Adrenal gland (tissue), 12 donors: ENCODE results near the gene ANKRD34A. TPM values are rescaled to one million over a fixed set of nuclear protein-coding genes. Genes with fewer than 3 reads are reported as not detected.
"Not testable (repeated sequence)": the region's sequence is repeated elsewhere in the genome, so short reads cannot be mapped to it uniquely, and the experiment has no call there.

Experiments
- DNase-seq, 7 donors: peaks; one replicate each; pipeline ENCODE4 v3.0.0-alpha.2; 2019 to 2020
- H3K27ac ChIP-seq, 5 donors: fragments of 200-600 bp; sonication (generic) in 4 of 5; 1 replicate in 3 of 5; 2 replicates in 2 of 5; pipeline versions ENCODE4 v1.5.1 to v1.8.0; 2016 to 2020; ENCODE audit warnings: mild to moderate bottlenecking in 1 of 5
- H3K27me3 ChIP-seq: fragments of 200-600 bp; 2 replicates; pipeline ENCODE4 v1.8.0; 2021
- H3K36me3 ChIP-seq, 2 donors: fragments of 200-600 bp; replicated peaks in 1 of 2; 1 replicate in 1 of 2; 2 replicates in 1 of 2; pipeline versions ENCODE4 v1.5.1 to v1.8.0; 2018 to 2022
- H3K4me1 ChIP-seq, 2 donors: fragments of 200-600 bp; replicated peaks in 1 of 2; 1 replicate in 1 of 2; 2 replicates in 1 of 2; pipeline versions ENCODE4 v1.5.1 to v1.8.0; 2018 to 2021
- H3K4me3 ChIP-seq, 4 donors: fragments of 200-600 bp; sonication (generic) in 3 of 4; one replicate each; pipeline ENCODE4 v1.5.1; 2016 to 2018
- H3K9me3 ChIP-seq, 3 donors: fragments of 200-600 bp; sonication (generic) in 1 of 3; replicated peaks in 1 of 3; 1 replicate in 2 of 3; 2 replicates in 1 of 3; pipeline versions ENCODE4 v1.5.1 to v1.8.0; 2016 to 2021
- POLR2A ChIP-seq, 2 donors: fragments of 450-650 bp; IDR thresholded peaks; one replicate each; pipeline ENCODE4 v1.6.1; 2017; ENCODE audit warnings: antibody characterized with exemption in 2 of 2, mild to moderate bottlenecking in 2 of 2, moderate library complexity in 1 of 2
- whole genome bisulfite sequencing, 4 donors: extraction: QIAGEN DNeasy Blood & Tissue Kit in 2 of 4; methylation state at CpG; one replicate each; pipeline versions ENCODE4 v1.1.5 to v1.1.7; 2013 to 2017; 5-methylcytosine and 5-hydroxymethylcytosine counted together
- intact Hi-C, 2 donors: fragments of 100-400 bp; cut with DNase I; formaldehyde crosslinking; loops; one replicate each; pipeline versions ENCODE4 v1.14.1 to v1.15.0; 2022 to 2023
- polyA plus RNA-seq, 3 donors: library from polyadenylated mRNA; stranded (reverse); fragments of 200-250 nt in 2 of 3; fragments of 350-450 nt in 1 of 3; fragmentation: Illumina TruSeq in 1 of 3; extraction: RNeasy Lipid Tissue Mini Kit (QIAGEN cat#74804) in 1 of 3; gene quantifications; one replicate each; pipeline ENCODE4 v1.2.3, GENCODE V29; 2013 to 2014
- total RNA-seq, 9 donors: library from RNA; depleted of rRNA in 4 of 9; stranded (reverse); fragments of >200 nt in 4 of 9; fragments of 120-200 nt in 1 of 9; fragmentation: NEBNext Ultra II Directional in 1 of 9; extraction: Animal tissue kit (Norgen Biotek cat#: 25700) in 1 of 9; gene quantifications; one replicate each; pipeline versions ENCODE4 v1.1.0 to v1.2.4, GENCODE V29; 2013 to 2023
- TF ChIP-seq, protein P1 (sequence below), 6 experiments: fragments of 450-650 bp in 4 of 6; fragments of 200-600 bp in 2 of 6; sonication (generic) in 1 of 6; IDR thresholded peaks; 1 replicate in 5 of 6; 2 replicates in 1 of 6; pipeline versions ENCODE4 v1.5.1 to v1.8.0; 2016 to 2021; ENCODE audit warnings: antibody characterized with exemption in 6 of 6, mild to moderate bottlenecking in 2 of 6, moderate library complexity in 1 of 6
- donor health status: healthy with polysubstance abuse.
- donor health status: Bipolar disorder and iron deficiency.
- donor health status: DM: yes; HTN: yes; CAD: no.
- donor health status: DM: no; HTN: no; CAD: no.
- donor health status: DM: no; HTN: no; CAD: no.
- donor health status: DM: yes; HTN: yes; CAD: no.

The ANKRD34A gene
- total and polyA plus RNA-seq, 12 donors = 0.24 to 2.5 (median 0.96) TPM

DNA sequence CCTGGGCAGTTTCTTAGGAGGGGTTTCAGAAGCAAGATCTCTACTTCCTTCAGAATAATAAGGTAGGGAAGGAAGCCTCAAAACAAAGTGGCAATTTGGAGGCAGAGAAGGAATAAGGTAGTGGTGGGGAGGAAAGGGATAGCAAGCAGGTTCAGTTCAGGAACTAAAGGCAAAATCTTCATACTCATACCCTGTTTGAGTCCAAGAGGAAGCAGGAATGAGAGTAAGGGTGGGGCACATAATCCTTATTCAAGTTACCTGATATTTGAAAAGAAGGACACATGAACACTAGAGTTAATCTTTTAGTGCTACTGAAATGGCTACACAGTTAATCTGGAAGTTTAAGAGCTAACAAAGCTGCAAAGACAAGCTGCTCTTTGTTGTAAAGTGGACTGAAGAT is 28.7 kb downstream of the ANKRD34A start:
- Histone ChIP-seq H3K9me3 (no peaks in the 10 kb centered on the region), H3K36me3 (peaks cover 0 to 48% of the 10 kb centered on the region in 2 donors), H3K27me3 (no peaks in the 10 kb centered on the region), H3K4me1 (peaks cover 0 to 8% of the 10 kb centered on the region in 2 donors), H3K4me3 (no peak overlapping the region), H3K27ac (peak overlapping the region in 1 of 5 donors; percentile 3)
- intact Hi-C loops = no loop called here
- TF ChIP-seq, protein P1, sequence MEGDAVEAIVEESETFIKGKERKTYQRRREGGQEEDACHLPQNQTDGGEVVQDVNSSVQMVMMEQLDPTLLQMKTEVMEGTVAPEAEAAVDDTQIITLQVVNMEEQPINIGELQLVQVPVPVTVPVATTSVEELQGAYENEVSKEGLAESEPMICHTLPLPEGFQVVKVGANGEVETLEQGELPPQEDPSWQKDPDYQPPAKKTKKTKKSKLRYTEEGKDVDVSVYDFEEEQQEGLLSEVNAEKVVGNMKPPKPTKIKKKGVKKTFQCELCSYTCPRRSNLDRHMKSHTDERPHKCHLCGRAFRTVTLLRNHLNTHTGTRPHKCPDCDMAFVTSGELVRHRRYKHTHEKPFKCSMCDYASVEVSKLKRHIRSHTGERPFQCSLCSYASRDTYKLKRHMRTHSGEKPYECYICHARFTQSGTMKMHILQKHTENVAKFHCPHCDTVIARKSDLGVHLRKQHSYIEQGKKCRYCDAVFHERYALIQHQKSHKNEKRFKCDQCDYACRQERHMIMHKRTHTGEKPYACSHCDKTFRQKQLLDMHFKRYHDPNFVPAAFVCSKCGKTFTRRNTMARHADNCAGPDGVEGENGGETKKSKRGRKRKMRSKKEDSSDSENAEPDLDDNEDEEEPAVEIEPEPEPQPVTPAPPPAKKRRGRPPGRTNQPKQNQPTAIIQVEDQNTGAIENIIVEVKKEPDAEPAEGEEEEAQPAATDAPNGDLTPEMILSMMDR (IDR thresholded peaks at IDR 0.05) = no peak
- no peak for TF ChIP-seq POLR2A (IDR thresholded peaks at IDR 0.05)
- DNase-seq = no peak

GRCh38 chr1:145932522-145933009 is 31.8 kb downstream of the ANKRD34A start:
- intact Hi-C loops, H3K27me3 ChIP-seq, H3K9me3 ChIP-seq, H3K4me1 ChIP-seq, H3K4me3 ChIP-seq, DNase-seq, H3K27ac ChIP-seq: not testable (repeated sequence)
- peaks cover 0 to 40% of the 10 kb centered on the region in 2 donors for H3K36me3 ChIP-seq
- 57 to 73% (median 63%) methylated on average over 7 to 9 of the region's 9 CpGs for WGBS, 4 donors

GRCh38 chr1:145927916-145928643 is 36.3 kb downstream of the ANKRD34A start:
- Histone ChIP-seq H3K36me3 (peaks cover 0 to 19% of the 10 kb centered on the region in 2 donors), H3K27ac (peak overlapping the region; percentile 89 to 96 (median 91)), H3K27me3 (no peaks in the 10 kb centered on the region), H3K4me1 (peaks cover 8 to 15% of the 10 kb centered on the region in 2 donors), H3K4me3 (peak overlapping the region in 3 of 4 donors; percentile 80 to 96 (median 88)), H3K9me3 (no peaks in the 10 kb centered on the region)
- TF ChIP-seq POLR2A (IDR thresholded peaks at IDR 0.05) = no peak
- TF ChIP-seq, protein P1 (IDR thresholded peaks at IDR 0.05) = no peak
- 61 to 66% (median 63%) methylated on average over 18 to 20 of the region's 20 CpGs for WGBS, 4 donors
- intact Hi-C loops = no loop called here
- no peak for DNase-seq

GRCh38 chr1:145927063-145927886 is 37.1 kb downstream of the ANKRD34A start, which contains the start of gene RBM8A:
TSS of gene RBM8A (minus strand) at chr1:145927484. CDS start at chr1:145927426, 58 bp downstream.
- intact Hi-C loops = no loop called here
- WGBS, 4 donors = 0 to 1% (median 0%) methylated on average over 41 of the region's 41 CpGs

More at GRCh38 chr1:145927063-145927886, 37.1 kb downstream of the ANKRD34A start, which contains the start of gene RBM8A:
- peaks cover 0 to 26% of the 10 kb centered on the region in 2 donors for H3K36me3 ChIP-seq
- peak within 1 kb of the TSS; percentile 89 to 96 (median 91) for H3K27ac ChIP-seq
- H3K9me3 ChIP-seq = no peaks in the 10 kb centered on the region
- TF ChIP-seq, protein P1 (IDR thresholded peaks at IDR 0.05) = peak; percentile 43 to 86 (median 74)
- peak; percentile 95 to 99 for TF ChIP-seq POLR2A (IDR thresholded peaks at IDR 0.05)
- peaks cover 8 to 23% of the 10 kb centered on the region in 2 donors for H3K4me1 ChIP-seq
- no peaks in the 10 kb centered on the region for H3K27me3 ChIP-seq
- peak within 1 kb of the TSS; percentile 56 to 96 (median 84) for H3K4me3 ChIP-seq
- DNase-seq = peak; percentile 94 to 99 (median 97)
